Neural cell (in vitro differentiated cells): Measurements from ENCODE around the gene GMPPB.
"Not testable (repeated sequence)": the region's sequence is repeated elsewhere in the genome, so short reads cannot be mapped to it uniquely, and the experiment has no call there.

Experiments used
- EP300 ChIP-seq: fragments of 450-650 bp; conservative IDR thresholded peaks from 2 replicates; pipeline ENCODE4 v1.6.1; 2014; ENCODE audit warnings: antibody characterized with exemption, mild to moderate bottlenecking, moderate library complexity; ENCODE audit not compliant: poor library complexity, severe bottlenecking
- EZH2 ChIP-seq: fragments of 200-600, 300-800 bp; shearing (Covaris generic), sonication (generic); IDR thresholded peaks from 2 replicates; pipeline ENCODE4 v1.6.1; 2014; ENCODE audit warnings: antibody characterized with exemption, low read length, borderline replicate concordance, mild to moderate bottlenecking; ENCODE audit not compliant: insufficient read depth, poor library complexity, severe bottlenecking
- MXI1 ChIP-seq: fragments of 450-650 bp; conservative IDR thresholded peaks from 2 replicates; pipeline ENCODE4 v1.6.1; 2014; ENCODE audit warnings: antibody characterized with exemption, mild to moderate bottlenecking; ENCODE audit not compliant: poor library complexity, severe bottlenecking
- POLR2AphosphoS5 ChIP-seq: IDR thresholded peaks from 2 replicates; pipeline ENCODE4 v1.6.1; 2012
- SMC3 ChIP-seq: fragments of 450-650 bp; conservative IDR thresholded peaks from 2 replicates; pipeline ENCODE4 v1.6.1; 2014; ENCODE audit warnings: antibody characterized with exemption, mild to moderate bottlenecking, moderate library complexity; ENCODE audit not compliant: poor library complexity
- TF ChIP-seq, protein P1 (sequence below): fragments of 450-650 bp; IDR thresholded peaks from 2 replicates; pipeline ENCODE4 v1.5.1; 2014; ENCODE audit warnings: antibody characterized with exemption, mild to moderate bottlenecking, moderate library complexity; ENCODE audit not compliant: poor library complexity, severe bottlenecking

- TF ChIP-seq, protein P1, sequence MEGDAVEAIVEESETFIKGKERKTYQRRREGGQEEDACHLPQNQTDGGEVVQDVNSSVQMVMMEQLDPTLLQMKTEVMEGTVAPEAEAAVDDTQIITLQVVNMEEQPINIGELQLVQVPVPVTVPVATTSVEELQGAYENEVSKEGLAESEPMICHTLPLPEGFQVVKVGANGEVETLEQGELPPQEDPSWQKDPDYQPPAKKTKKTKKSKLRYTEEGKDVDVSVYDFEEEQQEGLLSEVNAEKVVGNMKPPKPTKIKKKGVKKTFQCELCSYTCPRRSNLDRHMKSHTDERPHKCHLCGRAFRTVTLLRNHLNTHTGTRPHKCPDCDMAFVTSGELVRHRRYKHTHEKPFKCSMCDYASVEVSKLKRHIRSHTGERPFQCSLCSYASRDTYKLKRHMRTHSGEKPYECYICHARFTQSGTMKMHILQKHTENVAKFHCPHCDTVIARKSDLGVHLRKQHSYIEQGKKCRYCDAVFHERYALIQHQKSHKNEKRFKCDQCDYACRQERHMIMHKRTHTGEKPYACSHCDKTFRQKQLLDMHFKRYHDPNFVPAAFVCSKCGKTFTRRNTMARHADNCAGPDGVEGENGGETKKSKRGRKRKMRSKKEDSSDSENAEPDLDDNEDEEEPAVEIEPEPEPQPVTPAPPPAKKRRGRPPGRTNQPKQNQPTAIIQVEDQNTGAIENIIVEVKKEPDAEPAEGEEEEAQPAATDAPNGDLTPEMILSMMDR: not testable (repeated sequence)
- TF ChIP-seq MXI1, SMC3, EP300, POLR2AphosphoS5, EZH2: not testable (repeated sequence)
Measured at GRCh38 chr3:49684453-49684852, 39.3 kb downstream of the GMPPB start.
